Inflammatory macrophage treated with lipopolysaccharide for 1 hour (primary cell): ENCODE results near the gene HPS4.
A peak's percentile ranks its signal among the peaks of the same experiment; 100 is the strongest.
"Not testable (repeated sequence)": the region's sequence is repeated elsewhere in the genome, so short reads cannot be mapped to it uniquely, and the experiment has no call there.

Experiments
- DNase-seq, 2 donors: peaks; one replicate each; pipeline ENCODE4 v3.0.0-alpha.2; 2020 to 2022

HPS4 gene

DNA sequence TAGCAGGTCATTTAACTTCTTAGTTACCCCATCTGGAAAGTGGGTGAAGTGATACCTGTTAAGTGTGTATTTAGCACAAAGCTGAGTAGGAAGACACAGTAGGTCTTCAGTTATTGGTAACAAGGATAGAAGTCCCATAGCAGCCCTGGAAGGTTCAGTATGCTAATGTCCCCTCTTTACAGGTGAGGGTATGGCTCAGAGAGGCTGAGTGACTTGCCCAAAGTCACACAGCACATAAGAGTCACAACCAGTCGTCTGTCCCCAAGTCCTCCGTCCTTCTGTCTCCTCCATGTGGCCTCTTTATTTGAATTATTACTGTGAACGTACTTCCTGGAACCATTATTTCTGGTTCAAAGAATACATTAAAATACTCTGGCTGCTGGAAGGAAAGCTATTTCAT is 44.0 kb downstream of the HPS4 start:
- DNase-seq = no peak

DNA sequence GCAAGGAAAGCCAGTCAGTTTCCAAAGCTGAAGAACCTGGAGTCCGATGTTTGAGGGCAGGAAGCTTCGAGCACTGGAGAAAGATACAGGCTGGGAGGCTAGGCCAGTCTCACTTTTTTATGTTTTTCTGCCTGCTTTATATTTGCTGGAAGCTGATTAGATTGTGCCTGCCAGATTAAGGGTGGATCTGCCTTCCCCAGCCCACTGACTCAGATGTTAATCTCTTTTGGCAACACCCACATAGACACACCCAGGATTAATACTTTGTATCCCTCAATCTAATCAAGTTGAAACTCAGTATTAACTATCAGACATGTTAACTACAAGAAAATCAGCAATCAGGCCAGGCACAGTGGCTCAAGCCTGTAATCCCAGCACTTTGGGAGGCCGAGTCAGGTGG is 44.8 kb downstream of the HPS4 start:
- DNase-seq = not testable (repeated sequence)

DNA sequence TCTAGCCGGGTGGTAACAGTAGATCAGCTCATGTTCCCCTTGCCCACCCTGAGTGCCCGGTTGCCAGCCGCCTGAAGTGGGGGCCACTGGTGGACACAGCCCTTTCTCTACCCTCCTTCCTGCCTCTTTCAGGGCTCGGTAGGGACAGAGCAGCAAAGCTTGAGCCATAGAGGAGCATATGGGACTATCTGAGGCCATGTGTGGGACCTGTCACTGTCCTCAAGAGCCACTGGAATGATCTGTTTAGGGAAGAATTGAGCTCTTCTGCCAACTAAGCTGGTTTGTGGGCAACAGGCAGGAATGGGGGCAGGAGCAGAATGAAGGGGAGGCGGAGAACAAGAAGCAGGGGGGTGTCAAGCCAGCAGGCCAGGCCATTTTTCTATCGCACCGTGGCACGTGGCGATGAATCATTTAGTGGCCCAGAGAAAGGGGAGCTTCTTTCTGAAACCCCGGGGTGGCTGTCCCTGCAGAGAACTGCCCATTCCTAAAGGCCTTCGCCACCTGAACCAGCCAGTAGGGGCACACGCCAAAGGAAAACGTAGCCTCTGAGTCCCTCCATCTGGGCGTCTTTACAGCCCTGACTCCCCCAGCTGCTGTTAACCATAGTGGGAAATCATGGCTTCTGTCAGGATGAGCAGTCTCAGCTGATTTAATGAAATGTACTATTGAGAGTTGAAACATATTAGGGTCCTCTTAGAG is 45.7 kb downstream of the HPS4 start:
- DNase-seq = no peak

DNA sequence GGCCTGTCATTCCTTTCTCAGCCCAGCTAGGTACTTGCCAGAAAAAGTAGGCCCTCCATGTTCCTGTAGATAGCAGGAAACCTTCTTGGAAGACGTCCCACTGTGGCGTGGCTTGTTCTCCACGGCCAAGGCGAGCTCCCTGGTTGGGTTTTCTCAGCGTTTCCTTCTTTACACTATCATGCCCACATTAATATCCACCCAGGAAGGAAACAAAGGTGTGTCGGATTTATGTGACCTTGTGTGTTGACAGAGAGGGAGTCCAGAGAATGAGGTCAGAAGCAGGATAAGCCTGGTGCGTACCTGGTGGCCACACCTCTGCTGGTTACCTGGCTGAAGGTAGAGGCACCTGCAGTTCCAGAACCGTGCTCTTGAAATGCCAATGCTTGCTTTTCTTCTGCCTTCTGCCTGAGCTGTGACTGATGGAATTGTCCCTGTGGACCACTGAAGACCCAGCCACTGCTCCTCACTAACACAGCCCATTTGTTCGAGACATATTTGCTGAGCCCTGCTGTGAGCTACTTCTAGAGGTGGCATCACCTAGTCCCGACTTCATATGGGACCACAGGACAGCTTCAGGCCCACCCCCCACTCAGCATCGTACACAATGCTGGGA is 46.6 kb downstream of the HPS4 start:
- no peak for DNase-seq

DNA sequence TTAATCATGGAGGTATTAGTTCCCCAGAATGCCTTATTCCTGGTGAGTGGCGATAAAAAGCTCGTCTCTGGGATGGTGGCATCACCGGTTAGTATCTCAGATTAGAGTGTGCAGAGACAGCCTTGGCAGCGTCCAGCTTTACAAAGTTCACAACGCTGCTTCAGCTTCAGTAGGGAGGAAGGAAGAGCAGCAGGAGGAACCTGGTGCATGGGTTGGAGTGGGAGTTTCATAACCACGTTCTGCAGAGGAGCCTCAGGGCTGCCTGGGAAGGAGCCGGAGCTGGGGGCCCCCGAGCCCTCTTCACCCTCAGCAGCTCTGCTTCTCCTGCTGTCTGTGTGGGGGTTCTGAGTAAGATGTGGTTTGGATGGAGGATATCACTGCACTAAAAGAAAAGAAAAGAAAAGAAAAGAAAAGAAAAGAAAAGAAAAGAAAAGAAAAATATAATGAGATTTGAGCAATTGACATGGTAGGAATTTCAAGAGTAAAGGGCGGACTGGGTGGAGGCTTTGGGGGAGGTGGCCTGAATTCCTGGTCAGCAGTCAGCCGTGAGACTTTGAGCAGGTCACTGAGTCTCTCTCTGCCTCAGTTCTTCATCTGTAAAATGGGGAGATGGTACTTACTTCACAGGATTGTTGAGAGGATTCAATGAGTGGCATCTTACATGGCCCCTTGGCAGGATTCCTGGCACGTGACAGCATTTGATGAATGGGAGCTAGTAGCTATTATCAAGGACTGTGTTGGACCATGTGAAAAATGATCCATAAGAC is 48.1 kb downstream of the HPS4 start:
- DNase-seq = peak; percentile 22 to 33

DNA sequence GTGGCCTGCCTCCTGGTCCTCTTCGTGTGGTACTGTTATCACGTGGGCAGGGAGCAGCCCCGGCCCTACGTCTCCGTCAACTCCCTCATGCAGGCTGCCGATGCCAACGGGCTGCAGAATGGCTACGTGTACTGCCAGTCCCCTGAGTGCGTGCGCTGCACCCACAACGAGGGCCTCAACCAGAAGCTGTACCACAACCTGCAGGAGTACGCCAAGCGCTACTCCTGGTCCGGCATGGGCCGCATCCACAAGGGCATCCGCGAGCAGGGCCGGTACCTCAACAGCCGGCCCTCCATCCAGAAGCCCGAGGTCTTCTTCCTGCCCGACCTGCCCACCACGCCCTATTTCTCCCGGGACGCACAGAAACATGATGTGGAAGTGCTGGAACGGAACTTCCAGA is 49.8 kb downstream of the HPS4 start:
- DNase-seq = no peak

DNA sequence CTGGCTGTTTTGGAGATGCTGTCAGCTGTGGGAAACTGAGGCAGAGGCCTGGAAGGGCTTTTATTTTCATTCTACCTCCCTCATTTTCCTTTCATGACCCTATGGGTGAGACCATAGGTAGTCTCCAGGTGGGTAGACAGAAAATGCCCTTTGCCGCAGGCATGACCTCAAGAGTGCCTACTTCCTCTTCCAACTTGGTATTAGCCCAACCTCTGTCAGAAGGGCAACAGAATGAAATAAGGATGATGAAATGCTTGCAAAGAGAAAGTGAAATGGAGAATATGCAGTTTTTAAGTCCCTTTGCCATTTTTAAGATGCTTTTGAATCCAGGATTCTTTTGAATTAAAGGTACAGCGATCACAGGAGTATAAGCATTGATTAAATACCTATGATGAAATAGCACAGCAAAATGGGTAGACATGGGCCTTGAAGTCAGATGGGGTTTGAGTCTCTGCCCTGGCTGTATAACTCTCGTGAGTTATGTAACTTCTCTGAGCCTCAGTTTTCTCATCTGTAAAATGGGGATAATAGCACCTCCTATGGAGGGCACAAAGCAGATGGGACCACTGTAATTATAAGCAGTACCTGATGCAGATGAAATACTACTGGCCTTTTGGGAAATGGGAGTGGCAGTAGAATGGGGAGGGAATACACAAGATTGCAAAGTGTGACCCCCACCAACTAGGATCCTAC is 50.8 kb downstream of the HPS4 start:
- DNase-seq = peak; percentile 83

DNA sequence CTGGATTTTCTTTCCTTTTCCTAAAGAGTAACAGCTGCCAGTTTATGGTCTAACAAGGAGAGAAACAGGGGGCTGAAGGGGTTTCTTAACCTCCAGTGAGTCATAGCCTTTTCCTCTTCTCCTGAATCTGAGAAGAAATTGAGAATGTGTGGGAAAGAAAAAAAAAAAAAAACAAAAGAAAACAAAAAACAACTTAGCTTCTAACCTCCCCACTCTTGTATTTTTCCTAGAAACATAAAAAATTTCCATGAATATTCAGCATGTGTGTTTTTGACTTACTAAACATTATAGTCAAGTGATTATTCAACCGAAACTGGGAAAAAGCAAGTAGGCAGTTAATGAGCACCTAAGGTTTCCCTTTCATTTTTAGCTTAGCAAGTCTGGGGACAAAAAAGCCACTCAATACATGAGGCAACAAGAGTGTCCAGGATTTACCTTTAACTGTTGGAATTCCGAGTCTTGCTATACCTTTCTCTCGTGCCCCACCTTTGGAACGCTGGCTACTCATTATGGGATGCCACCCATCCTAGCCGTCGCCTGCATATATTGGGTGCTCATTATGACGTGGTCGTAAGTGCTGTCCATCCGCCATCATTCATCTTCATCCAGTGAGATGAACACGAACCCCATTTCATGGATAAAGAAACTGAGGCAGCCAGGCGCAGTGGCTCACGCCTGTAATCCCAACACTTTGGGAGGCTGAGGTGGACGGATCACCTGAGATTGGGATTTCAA is 52.2 kb downstream of the HPS4 start:
- DNase-seq = peak; percentile 15

DNA sequence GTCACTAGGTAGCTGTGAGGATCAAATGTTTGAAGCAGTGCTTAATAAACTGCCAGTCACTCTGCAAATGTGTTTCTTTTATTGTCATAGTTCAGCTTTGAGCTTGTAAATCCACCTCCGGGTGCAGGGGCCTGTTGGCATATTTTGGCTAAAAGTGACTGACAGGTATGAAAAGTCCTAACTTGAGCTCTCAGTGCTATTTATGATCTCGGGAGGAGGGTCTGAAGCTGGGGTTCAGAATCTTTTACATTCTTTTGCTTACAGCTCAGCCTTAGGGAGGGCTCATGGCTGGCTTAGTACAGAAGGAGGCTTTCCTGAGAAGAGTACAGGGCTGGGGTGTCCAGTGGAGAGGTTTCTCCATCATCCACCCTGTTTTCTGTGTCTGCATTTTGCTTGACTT is 53.0 kb downstream of the HPS4 start:
- no peak for DNase-seq

DNA sequence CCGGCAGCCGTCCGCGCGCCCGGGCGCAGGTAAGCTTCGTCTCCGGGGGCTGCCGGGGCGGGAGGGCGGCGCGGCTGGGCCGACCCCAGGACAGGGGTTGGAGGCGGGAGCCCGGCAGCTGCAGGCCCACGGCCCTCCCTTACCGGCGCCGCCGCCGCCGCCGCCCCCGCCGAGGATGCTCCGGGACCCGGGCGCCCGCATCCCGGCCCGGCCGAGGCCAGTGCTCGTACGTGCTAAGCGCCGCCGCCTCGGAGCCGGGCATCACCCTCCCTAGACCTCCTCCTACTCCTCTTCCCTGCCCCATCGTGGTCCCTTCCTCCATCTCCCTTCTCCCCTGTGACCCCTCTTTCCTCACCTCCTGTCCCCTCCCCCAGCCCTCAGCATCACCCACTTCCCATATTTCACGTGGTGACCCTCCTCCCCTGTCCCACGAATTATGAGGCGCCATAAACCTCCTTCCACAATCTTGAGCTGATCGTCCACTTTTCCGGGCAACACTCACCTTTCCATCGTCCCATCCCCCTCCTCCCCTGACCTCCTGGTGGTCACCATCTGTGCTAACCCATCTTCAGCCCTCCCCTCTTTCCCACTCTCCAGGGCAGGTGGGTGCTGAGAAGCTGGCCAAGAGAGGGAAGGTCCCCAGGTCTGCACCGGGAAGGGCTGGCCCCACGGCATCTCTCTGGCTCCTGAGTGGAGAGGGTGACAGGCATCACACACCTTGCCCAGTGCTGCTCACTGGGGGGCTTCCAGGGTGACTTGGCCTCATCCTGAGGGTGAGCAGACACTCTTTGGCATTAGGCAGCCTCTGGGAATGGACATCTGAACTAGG is 53.9 kb downstream of the HPS4 start:
- DNase-seq = no peak

DNA sequence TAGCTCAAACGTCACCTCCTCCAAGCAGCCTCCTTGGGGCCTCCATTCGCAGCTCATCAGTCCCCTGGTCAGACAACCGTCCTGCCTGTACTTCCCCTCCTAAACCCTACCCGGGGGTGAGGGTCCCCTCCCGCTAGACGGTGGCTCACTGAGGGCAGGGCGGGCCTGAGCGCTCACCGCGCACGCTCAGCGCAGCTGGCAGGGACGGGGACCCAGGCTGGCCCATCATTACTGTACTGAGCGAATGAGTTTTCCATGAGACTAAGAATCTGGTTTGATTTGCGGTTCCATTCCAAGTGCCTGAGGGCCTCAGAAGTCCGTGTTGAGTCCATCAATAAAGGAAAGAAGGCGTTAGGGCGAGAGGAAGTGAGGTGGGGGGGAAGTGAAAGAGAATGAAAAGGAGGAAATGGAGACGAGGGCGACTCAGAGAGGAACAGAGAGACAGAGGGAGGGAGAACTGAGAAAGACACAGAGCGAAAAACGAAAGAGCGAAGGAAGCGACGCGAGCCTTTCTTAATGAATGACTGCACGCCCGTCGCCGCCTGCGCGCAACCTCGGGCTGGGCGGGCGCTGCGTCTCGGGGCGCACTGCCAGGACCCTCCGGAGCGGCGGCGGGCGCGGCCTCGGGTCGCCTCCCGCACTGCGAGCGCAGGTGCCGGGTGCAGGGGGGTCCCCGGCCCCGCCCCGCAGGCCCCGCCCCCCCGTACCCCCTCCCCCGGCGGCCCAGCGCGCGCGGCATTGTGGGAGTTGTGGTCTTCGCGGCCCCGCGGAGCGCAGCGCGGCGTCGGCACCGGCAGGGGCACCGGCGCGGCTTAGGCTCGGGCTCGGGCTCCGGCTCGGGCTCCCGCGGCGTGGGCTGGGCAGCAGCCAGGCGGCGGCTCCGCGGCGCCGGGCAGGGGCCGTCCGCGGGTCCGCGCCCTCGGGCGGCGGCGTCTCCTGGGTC is 54.8 kb downstream of the HPS4 start, which contains the start of gene ASPHD2:
Gene ASPHD2 (plus strand): TSS at position 746 of the 943 bp plus-strand sequence. CDS start 4,356 bp downstream, outside the sequence.
- peak; percentile 70 to 76 for DNase-seq

DNA sequence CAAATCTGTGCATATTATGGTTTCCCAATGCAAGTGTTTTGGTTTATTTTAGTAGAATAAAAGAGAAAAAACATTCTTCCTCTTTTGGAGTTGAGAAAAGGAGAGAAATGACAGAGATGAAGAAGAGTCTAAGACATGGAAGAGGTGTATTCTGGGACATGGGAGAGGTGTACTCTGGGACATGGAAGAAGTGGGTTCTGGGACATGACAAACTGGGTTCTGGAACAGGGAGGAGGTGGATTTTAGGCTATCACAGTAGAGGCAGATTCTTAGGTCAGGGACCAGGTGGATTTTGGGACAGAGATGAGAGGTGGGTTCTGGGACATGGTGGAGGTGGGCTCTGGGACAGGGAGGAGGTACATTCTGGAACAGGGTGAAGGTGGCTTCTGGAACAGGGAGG is 56.7 kb downstream of the HPS4 start:
- DNase-seq = no peak

DNA sequence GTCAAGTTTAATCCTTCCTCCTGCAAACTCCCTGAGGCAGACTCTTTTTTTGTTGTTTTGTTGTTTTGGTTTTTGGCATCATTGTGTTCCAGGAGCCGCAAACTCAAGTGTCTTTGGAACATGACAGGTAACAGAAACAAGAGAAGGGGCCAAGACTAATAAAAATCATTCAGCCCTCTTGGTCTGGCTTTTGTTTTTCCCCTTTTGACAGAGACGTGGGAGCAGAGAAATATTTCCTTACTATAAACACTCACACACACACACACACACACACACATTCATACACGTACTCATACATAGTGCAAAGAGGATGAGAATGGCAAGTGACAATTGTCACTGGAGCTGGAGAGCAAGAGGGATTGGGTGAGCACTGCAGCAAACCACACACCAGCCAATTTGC is 65.0 kb downstream of the HPS4 start:
- no peak for DNase-seq

DNA sequence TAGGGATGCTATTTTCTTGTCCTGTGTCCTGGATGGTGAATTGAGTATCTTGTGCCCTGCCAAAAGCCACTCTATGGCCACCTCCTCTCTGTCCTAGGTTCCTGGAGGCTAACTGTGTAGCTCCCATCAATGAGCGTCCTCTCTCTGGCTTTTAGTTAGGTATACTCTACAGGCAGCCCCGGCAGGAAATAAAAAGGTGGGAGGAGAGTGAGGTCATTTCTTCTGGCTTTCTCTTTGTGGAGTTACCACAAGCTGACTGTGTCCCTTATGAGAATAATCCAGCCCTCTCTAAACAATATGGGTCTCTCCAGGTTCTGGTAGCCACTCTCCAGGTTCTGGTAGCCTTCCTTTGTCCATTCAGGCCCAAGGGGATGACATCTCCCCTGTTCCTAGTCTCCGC is 66.2 kb downstream of the HPS4 start:
- no peak for DNase-seq

DNA sequence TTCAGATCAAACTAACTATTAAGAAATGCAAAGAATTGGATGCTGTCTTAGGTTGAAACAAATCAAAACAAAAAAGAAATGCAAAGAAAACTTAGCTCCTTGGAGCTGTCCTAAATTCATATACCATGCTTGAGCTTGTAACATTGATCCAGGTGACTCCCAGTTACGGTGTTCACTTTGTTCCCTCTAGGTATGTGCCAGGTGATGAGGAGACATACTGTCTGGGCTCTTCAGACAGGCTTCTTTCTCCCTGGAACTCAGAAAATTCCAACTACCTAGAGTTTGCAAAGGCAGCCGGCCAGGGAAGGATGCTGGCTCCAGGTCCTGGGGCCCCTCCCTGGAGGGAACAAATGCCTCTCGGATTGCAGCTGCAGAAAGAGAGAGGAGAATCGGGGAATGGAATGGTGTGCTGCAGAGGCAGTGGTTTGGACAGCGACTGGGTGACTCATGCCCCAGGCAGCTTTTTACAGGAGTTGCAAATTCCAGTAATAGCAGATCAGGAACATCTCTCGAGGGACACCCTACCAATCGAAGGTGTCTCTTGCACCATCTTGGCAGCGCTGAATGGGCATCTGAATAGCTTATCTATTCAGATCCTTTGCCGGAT is 66.8 kb downstream of the HPS4 start:
- no peak for DNase-seq

DNA sequence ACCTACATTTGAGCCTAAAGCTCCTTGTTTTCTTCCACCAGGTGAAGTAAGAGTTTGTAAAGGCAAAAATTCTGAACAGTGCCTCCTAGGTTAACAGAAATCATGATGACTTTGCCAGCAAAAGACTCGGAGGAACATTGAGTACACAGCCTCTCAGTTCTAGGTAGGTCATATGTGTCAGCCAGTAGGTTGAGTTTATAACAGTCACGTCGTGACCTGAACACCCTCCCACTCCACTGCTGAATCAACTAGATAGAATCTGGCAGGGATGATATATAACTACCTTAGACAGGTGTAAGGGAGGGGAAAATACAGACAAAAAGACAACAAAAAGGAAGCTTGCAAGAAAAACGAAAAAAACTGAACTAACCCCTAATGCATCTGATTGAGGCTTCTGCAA is 67.3 kb downstream of the HPS4 start:
- no peak for DNase-seq

DNA sequence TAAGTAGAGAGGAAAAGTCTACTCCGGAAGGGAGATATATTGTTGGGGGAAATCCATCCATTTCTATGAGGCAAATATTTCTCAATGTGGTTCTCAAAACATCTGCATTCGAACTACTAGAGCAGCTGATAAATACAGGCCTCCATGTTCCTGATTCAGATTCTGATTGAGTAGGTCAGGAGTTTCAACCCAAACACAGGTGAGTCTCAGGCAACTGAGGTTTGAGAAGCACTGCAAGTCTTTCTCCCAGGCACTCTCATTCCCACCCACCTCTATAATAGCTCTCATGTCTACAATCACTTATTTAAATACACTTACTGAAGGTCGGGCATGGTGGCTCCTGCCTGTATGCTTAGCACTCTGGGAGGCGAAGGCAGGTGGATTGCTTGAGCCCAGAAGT is 69.2 kb downstream of the HPS4 start:
- DNase-seq = no peak

DNA sequence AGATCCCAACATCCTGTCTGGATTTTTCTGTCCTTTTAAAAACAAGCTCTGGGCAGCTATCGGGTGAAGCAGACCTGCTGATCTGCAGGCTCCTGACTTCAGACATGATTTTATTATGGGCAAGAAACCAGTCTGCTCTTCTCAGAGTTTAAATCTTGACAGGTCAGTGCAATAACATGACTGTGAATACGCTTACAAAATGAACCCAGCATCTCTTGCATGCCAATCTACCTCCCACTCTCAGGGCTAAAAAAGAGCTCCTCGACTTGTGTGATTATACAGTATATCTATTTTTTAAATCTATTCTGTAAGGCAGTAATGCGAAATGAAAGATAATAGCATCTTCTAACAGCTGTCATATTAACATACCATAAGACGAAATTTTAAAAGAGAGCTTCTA is 73.2 kb downstream of the HPS4 start:
- DNase-seq = no peak

DNA sequence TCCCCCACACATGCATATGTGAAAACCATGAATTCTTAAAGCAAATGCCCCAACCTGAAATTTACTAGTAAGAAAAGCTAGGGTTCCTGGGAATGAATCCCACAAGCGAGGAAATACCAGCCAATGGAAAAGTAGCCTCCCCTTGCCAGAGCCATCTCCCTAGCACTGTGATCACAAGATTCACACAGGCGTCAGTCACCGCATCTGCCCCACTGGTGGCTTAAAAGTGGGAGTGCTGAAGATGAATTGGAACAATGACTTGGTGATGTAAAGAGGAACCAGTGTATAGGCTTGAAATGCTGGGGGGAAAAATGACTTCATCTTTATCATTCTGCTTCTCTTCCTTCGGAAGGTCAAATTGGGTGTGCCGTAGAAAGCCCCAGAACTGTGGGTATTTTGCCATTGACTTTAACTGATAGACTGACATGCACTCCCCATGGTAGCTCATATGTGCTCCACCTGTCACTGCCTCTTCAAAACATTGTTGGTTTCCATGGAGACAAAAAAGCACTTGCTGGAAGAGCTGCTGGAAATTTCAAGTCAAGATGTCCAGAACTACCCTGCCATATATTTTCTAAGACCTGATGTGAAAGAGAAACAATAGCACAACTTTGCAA is 73.8 kb downstream of the HPS4 start:
- peak; percentile 30 to 35 for DNase-seq
